ENCODE measurements around the gene IFIH1. TPM values are rescaled to one million over a fixed set of nuclear protein-coding genes. Genes with fewer than 3 reads are reported as not detected.

Gene IFIH1
- 9.7 and 14.6 TPM in 2 replicates for total RNA-seq

GRCh38 chr2:162318328-162319180 lies at the start of gene IFIH1:
TSS of gene IFIH1 (minus strand) at chr2:162318684. CDS start at chr2:162318307, 377 bp downstream.

DNA sequence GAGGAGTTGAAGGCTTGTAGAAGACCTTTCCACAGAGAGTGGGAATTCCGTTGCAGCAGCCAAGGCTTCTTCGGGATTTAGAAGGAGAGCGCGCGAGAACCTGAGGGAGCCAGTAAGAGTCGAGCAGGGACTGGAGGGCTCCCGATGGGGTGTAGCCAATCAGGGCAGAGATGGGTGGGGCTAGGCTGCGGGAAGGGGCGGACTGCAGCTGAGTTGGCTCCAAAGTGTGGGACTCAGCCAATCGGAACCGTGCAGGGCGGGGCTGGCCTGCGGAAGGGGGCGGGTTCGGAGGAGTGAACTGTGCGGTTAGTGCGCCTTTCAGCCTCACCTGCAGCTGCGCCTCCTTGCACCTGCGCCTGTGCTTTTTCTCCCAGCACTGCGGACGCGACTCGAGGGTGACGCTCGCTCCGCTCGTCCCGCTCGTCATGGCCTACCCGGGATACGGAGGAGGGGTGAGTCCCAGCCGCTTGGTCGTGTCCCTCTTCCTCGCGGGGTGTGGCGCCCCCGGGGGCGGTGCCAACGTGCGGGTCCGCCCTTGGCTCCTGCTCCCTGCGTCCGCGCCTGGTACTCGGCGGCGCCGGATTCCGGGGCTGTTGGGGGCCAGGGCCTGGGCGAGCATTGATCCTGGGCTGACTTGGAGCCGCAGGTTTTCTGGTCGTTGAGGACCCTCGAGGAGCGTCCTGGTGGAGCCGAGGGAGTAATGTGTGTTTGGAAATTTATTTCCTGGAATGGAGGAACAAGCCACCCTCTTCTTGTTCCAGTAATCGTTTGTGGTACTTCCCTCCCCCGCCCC lies 25.5 kb upstream of the IFIH1 start, which contains the start of gene GCA:
Gene GCA, plus strand, starts transcription at position 309 of the 793 bp plus-strand sequence. Its CDS starts 117 bp downstream, at position 426.

DNA sequence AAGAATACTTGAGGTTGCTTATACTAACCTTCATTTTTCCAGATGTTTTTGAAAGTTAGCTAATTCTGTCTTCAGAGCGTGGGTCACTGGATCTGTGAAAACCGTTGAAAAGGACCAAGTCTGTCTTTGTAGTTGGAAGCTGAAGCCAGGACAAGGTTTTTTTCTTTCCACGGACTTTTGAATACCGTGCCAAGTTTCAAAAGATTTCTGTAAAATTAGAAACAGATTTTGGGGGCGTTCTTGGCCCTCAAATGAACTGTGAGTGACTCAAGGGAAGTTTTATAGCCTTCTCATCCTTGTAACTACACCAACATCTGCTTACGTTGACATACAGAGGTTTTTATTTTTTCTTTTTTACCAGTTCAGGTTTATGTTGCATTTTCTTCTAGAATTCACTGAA lies 75.2 kb downstream of the IFIH1 start, which contains the start of gene FAP:
Gene FAP, minus strand, starts transcription at position 152 of the 400 bp plus-strand sequence. Its CDS starts 118 bp downstream, at position 34.

Other genes starting within 250 kb of the IFIH1 start
- 41.2 and 56.7 TPM in 2 replicates for gene DPP4, start 244.5 kb downstream of the IFIH1 start, total RNA-seq
- gene GCG, start 166.4 kb downstream of the IFIH1 start, total RNA-seq = not detected in 2 replicates
- 195 and 205 TPM in 2 replicates for gene FAP, start 75.2 kb downstream of the IFIH1 start, total RNA-seq
- gene GCA, start 25.4 kb upstream of the IFIH1 start, total RNA-seq = 5.7 and 8.0 TPM in 2 replicates